Measurements from ENCODE around the gene GNAI1. TPM values are rescaled to one million over a fixed set of nuclear protein-coding genes. Genes with fewer than 3 reads are reported as not detected.

GNAI1 gene
- total and polyA plus RNA-seq, 10 of the 15 experiments (the other 5 are each of a cell fraction or from before 2014, with no cell fraction given), result not detected

DNA sequence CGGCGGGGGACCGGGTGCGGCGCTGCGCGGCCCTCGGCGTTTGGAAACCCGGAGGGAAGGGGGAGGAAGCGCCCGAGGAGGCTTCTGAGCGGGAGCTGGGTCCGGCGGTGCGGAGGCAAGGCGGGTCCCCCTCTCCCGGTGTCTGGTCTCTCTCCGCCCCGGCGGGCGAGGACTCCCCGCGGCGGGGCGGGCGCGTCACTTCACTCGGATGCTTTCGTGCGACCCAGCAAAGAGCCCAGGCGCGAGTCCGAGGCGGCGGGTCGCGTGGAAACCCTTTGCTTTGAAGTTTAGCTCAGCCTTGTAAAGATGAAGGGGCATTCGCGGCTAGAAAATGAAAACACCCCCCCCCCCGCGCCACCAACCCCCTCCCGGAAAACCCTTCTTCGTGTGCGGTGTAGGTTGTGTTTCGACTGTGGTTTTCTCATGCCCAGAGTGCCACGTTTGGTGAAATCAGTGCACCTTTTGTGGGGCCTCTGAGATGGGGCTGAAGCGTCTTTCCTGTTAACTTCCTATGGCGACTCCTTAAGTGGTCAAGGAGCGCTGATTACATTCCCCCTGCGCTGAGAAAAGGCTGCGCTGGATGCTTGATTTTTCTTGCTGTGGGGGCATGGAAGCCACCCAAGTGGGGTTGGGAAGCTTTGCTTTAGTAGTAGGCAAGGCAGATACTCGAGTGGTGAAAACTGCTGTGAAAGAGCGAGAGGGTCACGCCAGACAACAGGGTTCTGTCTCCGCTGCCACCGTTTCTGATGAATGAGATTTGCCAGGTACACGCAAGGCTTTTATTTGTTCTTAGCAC is 876 bp downstream of the GNAI1 start (continued):
- TF ChIP-seq BCL3 (IDR thresholded peaks at IDR 0.05; ENCODE audit: borderline replicate concordance, insufficient read depth, low read depth, low read length, poor library complexity, severe bottlenecking), result no peak

DNA sequence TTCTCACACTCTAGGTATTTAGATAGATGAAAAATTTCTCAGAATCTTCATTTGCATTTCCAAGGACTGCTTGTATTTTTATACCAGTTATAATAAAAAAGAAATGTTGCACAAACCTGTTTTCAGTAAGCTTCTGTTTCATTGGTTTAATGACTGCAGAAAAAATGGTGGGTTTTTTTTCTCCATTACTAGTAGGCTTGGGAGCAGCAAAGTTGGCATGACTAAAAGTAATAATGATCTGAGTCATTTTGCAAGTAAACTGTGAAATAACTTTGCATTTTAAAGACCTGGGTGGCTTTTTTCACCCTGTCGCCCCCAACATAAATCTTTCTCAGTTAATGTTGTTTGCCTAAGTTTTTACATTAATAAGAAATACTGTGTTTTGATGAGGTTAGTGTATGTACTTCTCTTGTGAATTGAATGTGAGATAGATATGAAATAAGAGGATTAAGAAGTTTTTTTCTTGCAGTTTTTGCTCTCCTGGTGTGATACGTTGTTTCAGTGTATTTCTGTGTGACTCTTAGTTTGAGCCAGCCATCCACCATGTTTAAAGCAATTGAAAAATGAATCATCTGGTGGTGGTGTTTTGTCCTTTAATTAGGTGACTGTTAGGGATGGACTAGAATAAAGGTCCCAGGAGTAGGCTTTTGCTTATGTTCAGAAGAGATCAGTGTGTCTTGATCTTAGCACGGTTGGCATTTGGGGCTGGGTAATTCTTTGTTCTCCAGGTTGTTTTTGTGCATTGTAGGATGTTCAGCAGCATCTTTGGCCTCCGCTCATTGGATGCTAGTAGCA is 1.8 kb downstream of the GNAI1 start:
- H3K4me3 ChIP-seq, result no peak overlapping the region
- no peak overlapping the region for H3K4me2 ChIP-seq (ENCODE audit: control insufficient read depth, insufficient read depth)
- ATAC-seq, result peak; percentile 45
- ChIA-PET POLR2A (no interaction called here), CTCF (no interaction called here), RAD21 (ENCODE audit: unreplicated experiment) (no interaction called here), SMC1A (ENCODE audit: uncharacterized antibody, unreplicated experiment) (no interaction called here)
- 0% methylated on average over 4 of the region's 4 CpGs for WGBS (ENCODE audit: insufficient coverage, insufficient replicate concordance, low lambda C conversion rate, missing lambda C conversion rate)
- no peak overlapping the region for H2AFZ ChIP-seq (ENCODE audit: control insufficient read depth, low read depth, low read length)
- TF ChIP-seq SMAD5 (IDR thresholded peaks at IDR 0.05; ENCODE audit: low read depth) (no peak), JUNB (IDR thresholded peaks at IDR 0.05) (peak; percentile 87), STAT3 (IDR thresholded peaks at IDR 0.05; ENCODE audit: low read depth, low read length) (no peak), IRF4 (IDR thresholded peaks at IDR 0.05; ENCODE audit: low read depth, low read length) (peak; percentile 54; the same call in 1 of the 2 replicates), ZNF687 (IDR thresholded peaks at IDR 0.05) (no peak)
- FAIRE-seq, result no peak
- H3K27ac ChIP-seq (ENCODE audit: control insufficient read depth, insufficient read depth), result no peak overlapping the region
- no TSS peak for BruUV-seq (replicated peaks)
- in situ Hi-C loops (cut with MboI) (no loop called here), intact Hi-C loops (cut with micrococcal nuclease; ENCODE audit: unreplicated experiment) (no loop called here)
- H3K27me3 ChIP-seq (replicated peaks in 1 of 2; ENCODE audit: control insufficient read depth in 2 of 2, insufficient read depth in 2 of 2, low read length in 1 of 2), result peaks cover 3 to 5% of the 10 kb centered on the region in 2 experiments; a peak in 2 of 4 replicates
- H4K20me1 ChIP-seq (ENCODE audit: control insufficient read depth, insufficient read depth), result no peaks in the 10 kb centered on the region
- DNase-seq (ENCODE audit: low read depth, low spot score), result no peak
- H3K4me1 ChIP-seq (ENCODE audit: control insufficient read depth, insufficient read depth, low read length), result no peaks in the 10 kb centered on the region
- H3K9ac ChIP-seq (ENCODE audit: control insufficient read depth, insufficient read depth, low read length), result no peak overlapping the region
- H3K79me2 ChIP-seq (ENCODE audit: control insufficient read depth, insufficient read depth, low read length), result no peaks in the 10 kb centered on the region
- no peaks in the 10 kb centered on the region; the same call in 2 of the 3 replicates for H3K9me3 ChIP-seq (replicated peaks; ENCODE audit: control insufficient read depth, insufficient read depth, low read length)
- H3K36me3 ChIP-seq (ENCODE audit: control insufficient read depth in 2 of 2, insufficient read depth in 2 of 2, low read length in 1 of 2), result no peaks in the 10 kb centered on the region

All from GM12878 (cell line).